Suprapubic skin (tissue), 4 donors: Measurements from ENCODE around the gene MYO5B. TPM values are rescaled to one million over a fixed set of nuclear protein-coding genes. Genes with fewer than 3 reads are reported as not detected.
"Not testable (repeated sequence)": the region's sequence is repeated elsewhere in the genome, so short reads cannot be mapped to it uniquely, and the experiment has no call there.

ENCODE experiments used
- DNase-seq, 2 donors: peaks; one replicate each; pipeline ENCODE4 v3.0.0-alpha.2; 2019; ENCODE audit warnings: low spot score in 2 of 2
- H3K27ac ChIP-seq: fragments of 200-600 bp; sonication (generic); one replicate; pipeline ENCODE4 v1.5.1; 2019
- H3K27me3 ChIP-seq: fragments of 200-600 bp; sonication (generic); one replicate; pipeline ENCODE4 v1.5.1; 2019
- H3K36me3 ChIP-seq: fragments of 200-600 bp; sonication (generic); one replicate; pipeline ENCODE4 v1.5.1; 2019
- H3K4me1 ChIP-seq: fragments of 200-600 bp; sonication (generic); one replicate; pipeline ENCODE4 v1.5.1; 2019
- H3K4me3 ChIP-seq: fragments of 200-600 bp; sonication (generic); one replicate; pipeline ENCODE4 v1.5.1; 2019; ENCODE audit warnings: mild to moderate bottlenecking
- H3K9me3 ChIP-seq: fragments of 200-600 bp; sonication (generic); one replicate; pipeline ENCODE4 v1.5.1; 2019
- EP300 ChIP-seq: sonication (generic); formaldehyde crosslinking; IDR thresholded peaks from one replicate; pipeline ENCODE4 v1.6.1; 2017; ENCODE audit warnings: antibody characterized with exemption
- POLR2A ChIP-seq, 2 donors: fragments of 450-650 bp; IDR thresholded peaks; one replicate each; pipeline ENCODE4 v1.6.1; 2017; ENCODE audit warnings: antibody characterized with exemption in 2 of 2, mild to moderate bottlenecking in 2 of 2, moderate library complexity in 2 of 2
- POLR2AphosphoS5 ChIP-seq, 3 donors: sonication (generic); formaldehyde crosslinking; IDR thresholded peaks; one replicate each; pipeline ENCODE4 v1.6.1; 2017; ENCODE audit warnings: antibody characterized with exemption in 3 of 3
- WGBS: methylation state at CpG from one replicate; pipeline ENCODE4 v1.1.5; 2018; 5-methylcytosine and 5-hydroxymethylcytosine counted together
- total RNA-seq, 4 donors: library from RNA; depleted of rRNA; stranded (reverse); fragments of >200 nt; gene quantifications; one replicate each; pipeline ENCODE4 v1.1.0, GENCODE V29; 2016
- TF ChIP-seq, protein P1 (sequence below), 2 donors: fragments of 200-600 bp in 1 of 2; fragments of 450-650 bp in 1 of 2; sonication (generic) in 1 of 2; IDR thresholded peaks; one replicate each; pipeline ENCODE4 v1.5.1; 2016 to 2019; ENCODE audit warnings: antibody characterized with exemption in 2 of 2, mild to moderate bottlenecking in 1 of 2, moderate library complexity in 1 of 2

Gene MYO5B
- total RNA-seq, 4 donors from 2014 or later = 30.3 to 44.4 (median 40.7) TPM

DNA sequence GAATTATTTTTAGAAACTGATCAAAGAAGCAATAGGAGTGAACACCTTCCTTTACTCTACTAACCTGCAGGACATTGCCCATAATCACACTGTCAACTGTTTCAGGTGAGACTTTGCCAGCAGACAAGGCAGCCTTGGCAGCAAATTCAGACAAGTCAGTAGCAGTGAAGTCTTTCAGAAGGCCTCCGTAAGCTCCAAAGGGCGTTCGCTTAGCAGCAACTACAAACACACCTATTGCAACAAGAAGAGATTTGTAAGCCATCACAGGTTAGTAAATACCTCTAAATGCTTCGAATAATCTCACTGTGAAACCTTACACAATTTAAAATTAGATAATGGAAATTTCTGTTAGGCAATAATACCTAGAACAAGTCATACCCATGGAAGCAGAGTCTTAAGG, 392.3 kb downstream of the MYO5B start:
- Histone ChIP-seq H3K27me3 (no peaks in the 10 kb centered on the region), H3K4me3 (no peak overlapping the region), H3K4me1 (no peaks in the 10 kb centered on the region), H3K27ac (no peak overlapping the region), H3K36me3 (peaks cover 5% of the 10 kb centered on the region), H3K9me3 (no peaks in the 10 kb centered on the region)
- TF ChIP-seq, protein P1, sequence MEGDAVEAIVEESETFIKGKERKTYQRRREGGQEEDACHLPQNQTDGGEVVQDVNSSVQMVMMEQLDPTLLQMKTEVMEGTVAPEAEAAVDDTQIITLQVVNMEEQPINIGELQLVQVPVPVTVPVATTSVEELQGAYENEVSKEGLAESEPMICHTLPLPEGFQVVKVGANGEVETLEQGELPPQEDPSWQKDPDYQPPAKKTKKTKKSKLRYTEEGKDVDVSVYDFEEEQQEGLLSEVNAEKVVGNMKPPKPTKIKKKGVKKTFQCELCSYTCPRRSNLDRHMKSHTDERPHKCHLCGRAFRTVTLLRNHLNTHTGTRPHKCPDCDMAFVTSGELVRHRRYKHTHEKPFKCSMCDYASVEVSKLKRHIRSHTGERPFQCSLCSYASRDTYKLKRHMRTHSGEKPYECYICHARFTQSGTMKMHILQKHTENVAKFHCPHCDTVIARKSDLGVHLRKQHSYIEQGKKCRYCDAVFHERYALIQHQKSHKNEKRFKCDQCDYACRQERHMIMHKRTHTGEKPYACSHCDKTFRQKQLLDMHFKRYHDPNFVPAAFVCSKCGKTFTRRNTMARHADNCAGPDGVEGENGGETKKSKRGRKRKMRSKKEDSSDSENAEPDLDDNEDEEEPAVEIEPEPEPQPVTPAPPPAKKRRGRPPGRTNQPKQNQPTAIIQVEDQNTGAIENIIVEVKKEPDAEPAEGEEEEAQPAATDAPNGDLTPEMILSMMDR (IDR thresholded peaks at IDR 0.05) = no peak
- no peak for TF ChIP-seq POLR2A (IDR thresholded peaks at IDR 0.05)
- no peak for TF ChIP-seq POLR2AphosphoS5 (IDR thresholded peaks at IDR 0.05)
- TF ChIP-seq EP300 = no peak
- 91% methylated on average over 4 of the region's 4 CpGs for WGBS
- no peak for DNase-seq

DNA sequence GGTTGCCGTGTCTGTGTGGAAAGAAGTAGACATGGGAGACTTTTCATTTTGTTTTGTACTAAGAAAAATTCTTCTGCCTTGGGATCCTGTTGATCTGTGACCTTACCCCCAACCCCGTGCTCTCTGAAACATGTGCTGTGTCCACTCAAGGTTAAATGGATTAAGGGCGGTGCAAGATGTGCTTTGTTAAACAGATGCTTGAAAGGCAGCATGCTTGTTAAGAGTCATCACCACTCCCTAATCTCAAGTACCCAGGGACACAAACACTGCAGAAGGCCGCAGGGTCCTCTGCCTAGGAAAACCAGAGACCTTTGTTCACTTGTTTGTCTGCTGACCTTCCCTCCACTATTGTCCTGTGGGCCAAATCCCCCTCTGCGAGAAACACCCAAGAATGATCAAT, 394.5 kb downstream of the MYO5B start:
- 96% methylated on average over 5 of the region's 5 CpGs for WGBS

DNA sequence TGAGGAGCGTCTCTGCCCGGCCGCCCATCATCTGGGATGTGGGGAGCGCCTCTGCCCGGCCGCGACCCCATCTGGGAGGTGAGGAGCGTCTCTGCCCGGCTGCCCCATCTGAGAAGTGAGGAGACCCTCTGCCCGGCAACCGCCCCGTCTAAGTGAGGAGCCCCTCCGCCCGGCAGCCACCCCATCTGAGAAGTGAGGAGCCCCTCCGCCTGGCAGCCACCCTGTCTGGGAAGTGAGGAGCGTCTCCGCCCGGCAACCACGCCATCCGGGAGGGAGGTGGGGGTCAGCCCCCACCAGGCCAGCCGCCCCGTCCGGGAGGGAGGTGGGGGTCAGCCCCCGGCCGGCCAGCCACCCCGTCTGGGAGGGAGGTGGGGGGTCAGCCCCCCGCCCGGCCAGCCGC, 395.1 kb downstream of the MYO5B start:
- H3K36me3 ChIP-seq, H3K9me3 ChIP-seq, H3K27ac ChIP-seq, H3K27me3 ChIP-seq, DNase-seq, H3K4me3 ChIP-seq, H3K4me1 ChIP-seq: not testable (repeated sequence)
- no CpG with 5 or more reads among the region's 29 CpGs for WGBS

More for the DNA sequence above, 394.5 kb downstream of the MYO5B start:
- not testable (repeated sequence) for H3K36me3 ChIP-seq, H3K27me3 ChIP-seq, H3K4me3 ChIP-seq, DNase-seq, H3K4me1 ChIP-seq, H3K27ac ChIP-seq, H3K9me3 ChIP-seq

DNA sequence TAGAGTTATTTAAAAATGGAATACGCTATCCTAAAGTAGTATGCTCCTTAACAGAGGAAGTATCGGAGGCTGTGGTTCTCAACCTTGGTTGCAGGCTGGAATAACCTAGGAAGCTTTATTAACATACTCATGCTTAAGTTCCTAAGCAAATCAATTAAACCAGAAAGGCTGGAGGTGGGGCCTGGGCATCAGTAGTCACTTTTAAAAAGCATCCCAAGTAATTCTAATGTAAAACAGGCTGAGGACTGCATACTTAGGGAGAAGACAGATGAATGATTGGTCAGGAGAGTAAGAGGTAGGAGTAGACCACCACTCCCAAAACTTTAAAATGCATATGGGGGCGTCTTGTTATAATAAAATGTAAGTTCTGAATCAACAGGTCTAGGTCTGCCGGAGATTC, 396.9 kb downstream of the MYO5B start:
- H3K9me3 ChIP-seq = no peaks in the 10 kb centered on the region
- no peaks in the 10 kb centered on the region for H3K27me3 ChIP-seq
- WGBS = 94% methylated on average over 4 of the region's 4 CpGs
- TF ChIP-seq, protein P1 (IDR thresholded peaks at IDR 0.05) = no peak
- no peak for TF ChIP-seq POLR2A (IDR thresholded peaks at IDR 0.05)
- no peak for TF ChIP-seq POLR2AphosphoS5 (IDR thresholded peaks at IDR 0.05)
- no peak for TF ChIP-seq EP300
- peaks cover 5% of the 10 kb centered on the region for H3K36me3 ChIP-seq
- no peak overlapping the region for H3K27ac ChIP-seq
- DNase-seq = no peak
- no peaks in the 10 kb centered on the region for H3K4me1 ChIP-seq
- no peak overlapping the region for H3K4me3 ChIP-seq

DNA sequence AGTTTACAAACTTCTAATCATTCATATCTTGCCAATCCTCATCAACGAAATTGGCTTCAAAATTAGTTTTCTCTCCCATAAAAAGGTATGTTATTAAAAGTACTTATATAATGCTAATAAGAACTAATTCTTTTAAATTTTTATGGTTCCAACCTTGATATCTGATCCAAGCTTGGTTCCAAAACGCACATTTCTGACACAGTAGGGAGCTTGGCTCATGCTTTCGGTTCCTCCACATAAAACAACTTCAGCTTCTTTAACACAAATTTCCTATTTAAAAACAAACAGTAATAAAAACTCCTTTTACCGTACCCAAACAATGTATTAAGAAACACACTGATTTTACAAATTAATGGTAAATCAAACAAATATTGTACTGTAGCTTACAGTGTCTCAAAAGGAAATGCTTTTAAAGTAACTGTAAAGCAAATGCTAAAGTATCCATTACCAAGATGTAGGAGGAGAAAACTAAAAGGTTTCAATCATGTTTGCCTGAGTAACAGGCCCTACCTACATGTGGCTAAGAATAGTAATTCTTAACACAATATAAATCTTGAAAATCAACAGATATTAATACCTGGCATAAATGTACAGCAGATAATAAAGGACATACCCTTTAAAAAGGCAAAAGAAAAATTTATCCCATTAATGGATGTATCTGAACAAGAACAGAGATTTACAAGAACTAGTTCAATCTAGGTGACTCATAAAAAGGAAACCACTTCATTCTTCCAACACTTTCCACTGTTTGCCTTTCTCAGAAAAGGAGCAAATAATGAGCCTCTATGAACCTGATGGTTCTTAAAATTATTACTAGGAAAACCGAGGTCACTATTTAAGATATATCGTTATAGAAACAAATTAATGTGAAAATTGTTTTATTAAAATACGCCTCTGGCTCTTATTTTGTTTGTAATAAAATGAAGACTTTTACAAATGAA, 399.1 kb downstream of the MYO5B start:
- TF ChIP-seq EP300 (no peak), POLR2AphosphoS5 (IDR thresholded peaks at IDR 0.05) (no peak), POLR2A (IDR thresholded peaks at IDR 0.05) (no peak)
- TF ChIP-seq, protein P1 (IDR thresholded peaks at IDR 0.05) = no peak
- Histone ChIP-seq H3K27me3 (no peaks in the 10 kb centered on the region), H3K4me3 (no peak overlapping the region), H3K4me1 (no peaks in the 10 kb centered on the region), H3K9me3 (no peaks in the 10 kb centered on the region), H3K27ac (no peak overlapping the region), H3K36me3 (peaks cover 12% of the 10 kb centered on the region)
- 92% methylated on average over 7 of the region's 7 CpGs for WGBS
- DNase-seq = no peak

DNA sequence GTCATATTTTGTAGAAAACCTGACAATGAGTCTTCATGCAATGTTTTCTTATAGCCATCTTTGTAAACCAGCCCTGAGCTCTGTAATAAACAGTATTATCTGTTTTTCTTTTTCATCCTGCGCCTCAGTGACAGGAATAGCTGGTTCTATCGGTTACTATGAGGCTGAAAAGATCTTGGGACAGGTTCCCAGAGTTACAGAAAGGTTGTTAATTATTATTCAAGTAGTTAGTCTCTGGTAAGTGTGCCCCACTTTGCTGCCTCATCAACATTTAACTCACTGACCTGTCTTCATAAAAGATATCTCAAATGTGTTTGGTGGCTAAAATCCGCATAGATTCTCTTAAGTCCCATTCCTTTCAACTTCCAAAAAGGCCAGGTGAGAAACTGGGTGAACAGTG, 400.2 kb downstream of the MYO5B start:
- Histone ChIP-seq H3K27me3 (no peaks in the 10 kb centered on the region), H3K9me3 (no peaks in the 10 kb centered on the region), H3K27ac (no peak overlapping the region), H3K4me1 (no peaks in the 10 kb centered on the region), H3K4me3 (no peak overlapping the region), H3K36me3 (peaks cover 19% of the 10 kb centered on the region)
- no peak for DNase-seq
- WGBS = 70% methylated on average over 3 of the region's 3 CpGs
- TF ChIP-seq, protein P1 (IDR thresholded peaks at IDR 0.05) = no peak
- TF ChIP-seq EP300 = no peak
- TF ChIP-seq POLR2AphosphoS5 (IDR thresholded peaks at IDR 0.05) = no peak
- no peak for TF ChIP-seq POLR2A (IDR thresholded peaks at IDR 0.05)

DNA sequence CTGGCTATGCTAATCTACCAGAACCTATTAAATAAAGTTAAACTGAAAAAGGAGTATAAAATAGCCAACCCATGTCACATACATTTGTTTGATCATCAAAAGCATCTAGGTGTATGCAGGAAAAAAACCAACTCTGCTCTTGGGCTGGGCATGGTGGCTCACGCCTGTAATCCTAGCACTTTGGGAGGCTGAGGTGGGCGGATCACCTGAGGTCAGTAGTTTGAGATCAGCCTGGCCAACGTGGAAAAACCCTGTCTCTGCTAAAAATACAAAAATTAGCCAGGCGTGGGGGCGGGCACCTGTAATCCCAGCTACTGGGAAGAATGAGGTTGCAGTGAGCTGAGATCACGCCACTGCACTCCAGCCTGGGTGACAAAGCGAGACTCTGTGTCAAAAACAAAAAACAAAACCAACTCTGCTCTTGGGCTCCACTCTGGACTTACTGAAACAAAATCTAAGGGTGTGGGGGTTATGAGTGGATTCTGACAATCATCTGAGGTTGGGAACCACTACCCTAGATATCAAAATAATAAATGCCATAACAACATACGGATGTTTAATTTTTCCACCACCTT, 405.3 kb downstream of the MYO5B start:
- not testable (repeated sequence) for H3K27ac ChIP-seq, H3K4me1 ChIP-seq, DNase-seq, H3K4me3 ChIP-seq, H3K27me3 ChIP-seq, H3K9me3 ChIP-seq
- peaks cover 37% of the 10 kb centered on the region for H3K36me3 ChIP-seq
- 87% methylated on average over 8 of the region's 8 CpGs for WGBS
